ENCODE results near the gene TSC22D3.

DNA sequence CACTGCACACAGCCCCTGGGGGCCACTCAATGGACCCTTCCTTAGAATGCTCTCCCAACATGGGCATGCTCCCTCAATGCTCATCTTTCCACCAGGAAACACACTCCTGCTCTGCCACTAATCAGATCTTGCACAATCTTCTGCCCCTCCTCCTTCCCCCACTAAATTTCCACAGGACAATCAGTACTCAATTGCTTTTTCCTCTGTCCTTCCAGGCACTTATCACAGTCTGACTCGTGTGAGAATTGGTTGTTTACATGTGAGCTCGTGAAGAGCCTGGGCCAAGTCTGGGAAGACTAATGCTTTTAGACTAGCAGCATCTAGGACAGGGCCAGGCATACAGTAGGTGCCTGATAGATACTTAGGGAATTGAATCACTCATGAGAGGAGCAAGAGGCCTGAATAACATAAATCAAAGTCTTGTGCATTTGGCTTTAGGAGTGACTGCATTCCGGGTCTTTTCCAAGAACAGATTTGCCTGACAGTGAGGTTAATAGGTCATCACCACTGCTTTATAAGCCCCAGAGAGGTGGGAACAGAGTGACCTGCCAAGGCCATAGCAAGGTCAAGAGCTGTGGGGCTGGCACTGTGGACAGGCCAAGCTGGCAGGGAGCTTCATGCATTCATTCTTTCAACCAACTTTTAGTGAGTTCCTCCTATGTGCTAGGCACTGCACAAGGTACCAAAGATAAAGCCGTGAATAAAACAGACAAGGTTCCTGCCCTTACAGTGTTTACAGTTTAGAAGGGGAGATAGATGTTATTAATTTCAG, 92.3 kb downstream of the TSC22D3 start:
- TF ChIP-seq CTCF (conservative IDR thresholded peaks at IDR 0.05; ENCODE audit: low read length): no peak
- no peak for TF ChIP-seq EZH2phosphoT487 (IDR thresholded peaks at IDR 0.05; ENCODE audit: borderline replicate concordance, low read depth, low read length)
